ENCODE results near the gene SLCO3A1. TPM values are rescaled to one million over a fixed set of nuclear protein-coding genes. Genes with fewer than 3 reads are reported as not detected.

SLCO3A1 gene
- total and polyA plus RNA-seq, 2 of the 8 experiments (the other 6 are each of a cell fraction or from before 2014, with no cell fraction given): 15.1 to 20.4 TPM

- TF ChIP-seq CEBPB (IDR thresholded peaks at IDR 0.05; ENCODE audit: low read depth, low read length) (no peak), E2F6 (IDR thresholded peaks at IDR 0.05) (no peak), SP1 (IDR thresholded peaks at IDR 0.05; ENCODE audit: low read depth, low read length) (no peak), HDAC2 (IDR thresholded peaks at IDR 0.05; ENCODE audit: borderline replicate concordance in 1 of 2, low read depth in 2 of 2, low read length in 2 of 2) (no peak), YY1 (IDR thresholded peaks at IDR 0.05; ENCODE audit: low read depth, low read length) (no peak), CBX8 (IDR thresholded peaks at IDR 0.05; ENCODE audit: borderline replicate concordance, low read depth, low read length) (no peak), RAD21 (IDR thresholded peaks at IDR 0.05 in 1 of 2, conservative IDR thresholded peaks at IDR 0.05 in 1 of 2; ENCODE audit: low read depth in 2 of 2, low read length in 2 of 2) (no peak), ASH2L (IDR thresholded peaks at IDR 0.05; ENCODE audit: low read length) (no peak), RFX5 (IDR thresholded peaks at IDR 0.05; ENCODE audit: borderline replicate concordance, low read depth, low read length) (no peak), HDAC6 (IDR thresholded peaks at IDR 0.05; ENCODE audit: low read depth, low read length) (no peak), POU5F1 (IDR thresholded peaks at IDR 0.05; ENCODE audit: low read depth, low read length) (no peak), SP4 (IDR thresholded peaks at IDR 0.05; ENCODE audit: low read length) (no peak), SIRT6 (IDR thresholded peaks at IDR 0.05; ENCODE audit: low read length) (no peak)
- no peak overlapping the region for H3K27ac ChIP-seq (ENCODE audit: low read depth, low read length)
- H3K23me2 ChIP-seq (ENCODE audit: low read depth, low read length): no peaks in the 10 kb centered on the region
- no peak overlapping the region for H2BK15ac ChIP-seq (ENCODE audit: low read length)
- H3K27me3 ChIP-seq (replicated peaks in 1 of 4; ENCODE audit: control insufficient read depth in 3 of 4, extremely low read depth in 1 of 4, insufficient read depth in 3 of 4, low read length in 3 of 4): no peaks in the 10 kb centered on the region
- H3K56ac ChIP-seq (replicated peaks; ENCODE audit: insufficient read length, low read depth, low read length): no peak overlapping the region
- CTCF ChIA-PET (ENCODE audit: partially characterized antibody): interaction anchor here (1.0 to 1.7 kb wide), 5 partner anchors 10 to 158 kb away, joined by 3 read pairs; no protein-coding TSS in a partner anchor
- no peak overlapping the region for H2BK12ac ChIP-seq (ENCODE audit: low read depth, low read length)
- H3K4ac ChIP-seq (replicated peaks; ENCODE audit: insufficient read length, low read depth, low read length): no peak overlapping the region
- no peak overlapping the region; the same call in 1 of the 2 replicates for H2BK5ac ChIP-seq (ENCODE audit: low read depth, low read length)
- no peak for FAIRE-seq
- H3K4me3 ChIP-seq (ENCODE audit: extremely low read depth in 1 of 4, insufficient read depth in 2 of 4, low read depth in 3 of 4, low read length in 4 of 4): no peak overlapping the region
- H3K9ac ChIP-seq (replicated peaks in 1 of 4; ENCODE audit: extremely low read depth in 1 of 4, low read depth in 3 of 4, low read length in 3 of 4): no peak overlapping the region
- H3K14ac ChIP-seq (ENCODE audit: insufficient read length): no peak overlapping the region
- no peaks in the 10 kb centered on the region for H3K79me2 ChIP-seq (ENCODE audit: control insufficient read depth in 1 of 2, insufficient read depth in 2 of 2, low read length in 2 of 2)
- no peak overlapping the region for H3K4me2 ChIP-seq (ENCODE audit: insufficient read depth in 1 of 2, low read depth in 2 of 2, low read length in 2 of 2)
- 92% methylated on average over 8 of the region's 8 CpGs; no CpG with 5 or more reads in 1 of the 2 experiments for WGBS, 2 experiments (ENCODE audit: extremely low coverage in 1 of 2, insufficient coverage in 1 of 2, insufficient read length in 1 of 2, insufficient replicate concordance in 2 of 2, low coverage in 1 of 2, low lambda C conversion rate in 2 of 2, missing lambda C conversion rate in 1 of 2)
- H3K9me3 ChIP-seq (ENCODE audit: insufficient read depth in 2 of 2, low read depth in 1 of 2, low read length in 1 of 2): no peaks in the 10 kb centered on the region
- POLR2A ChIA-PET (ENCODE audit: partially characterized antibody): no interaction called here
- H2AFZ ChIP-seq (ENCODE audit: low read length): no peak overlapping the region
- no peak overlapping the region for H2AK5ac ChIP-seq (ENCODE audit: low read depth, low read length)
- no peak overlapping the region for H4K8ac ChIP-seq (ENCODE audit: extremely low read depth, insufficient read depth, low read length)
- no peaks in the 10 kb centered on the region for H3K36me3 ChIP-seq (ENCODE audit: control insufficient read depth in 2 of 4, insufficient read depth in 4 of 4, low read length in 3 of 4)
- no peaks in the 10 kb centered on the region for H4K20me1 ChIP-seq (replicated peaks in 1 of 2; ENCODE audit: control insufficient read depth in 1 of 2, insufficient read depth in 2 of 2, low read length in 2 of 2)
- H3K18ac ChIP-seq (ENCODE audit: extremely low read depth, low read length): no peak overlapping the region
- DNase-seq (ENCODE audit: low read depth in 1 of 2, low spot score in 2 of 2): no peak
- H3K23ac ChIP-seq (ENCODE audit: insufficient read length): no peak overlapping the region
- no peak overlapping the region for H4K5ac ChIP-seq (ENCODE audit: insufficient read length, low read depth, low read length)
- no peak overlapping the region for H2BK120ac ChIP-seq (replicated peaks; ENCODE audit: low read depth, low read length)
- H3K79me1 ChIP-seq (ENCODE audit: low read depth, low read length): no peaks in the 10 kb centered on the region
- H4K91ac ChIP-seq (replicated peaks; ENCODE audit: insufficient read length, low read length): no peak overlapping the region
- peaks cover 15 to 21% (median 17%) of the 10 kb centered on the region in 4 experiments for H3K4me1 ChIP-seq (replicated peaks in 1 of 4; ENCODE audit: control insufficient read depth in 3 of 4, insufficient read depth in 4 of 4, low read length in 3 of 4)
- no peak overlapping the region for H2BK20ac ChIP-seq (ENCODE audit: low read length)
These were observed 313.4 kb downstream of the SLCO3A1 start for GRCh38 chr15:92166751-92167405.
